Stimulated activated CD4-positive, alpha-beta T cell treated with anti-CD3 and anti-CD28 coated beads, Interleukin-15, amount 100 ng/mL, for 24 hours (primary cell): ENCODE data around the gene RANBP17.
A peak's percentile ranks its signal among the peaks of the same experiment; 100 is the strongest.

ENCODE experiments used
- DNase-seq: peaks from one replicate; pipeline ENCODE4 v3.0.0-alpha.2; 2020

RANBP17 gene

DNA sequence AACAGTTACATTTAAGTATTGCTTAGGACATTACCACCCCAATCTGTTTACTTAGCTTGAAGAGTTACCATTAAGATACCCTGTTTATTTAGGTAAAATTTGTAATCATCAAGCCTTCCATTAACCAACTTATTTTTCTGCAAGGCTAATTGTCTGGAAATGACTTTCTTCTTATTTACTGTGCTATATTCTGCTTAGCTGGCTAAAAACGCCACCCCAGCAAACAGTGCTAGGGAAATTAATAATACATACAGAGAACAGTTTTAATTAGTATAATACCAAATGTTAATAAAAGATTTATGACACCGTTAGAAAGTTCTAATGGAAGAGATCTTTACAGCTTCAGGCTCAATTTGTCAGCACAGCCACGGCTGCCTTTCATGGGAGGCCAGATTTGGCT is 461.2 kb downstream of the RANBP17 start:
- DNase-seq = no peak

DNA sequence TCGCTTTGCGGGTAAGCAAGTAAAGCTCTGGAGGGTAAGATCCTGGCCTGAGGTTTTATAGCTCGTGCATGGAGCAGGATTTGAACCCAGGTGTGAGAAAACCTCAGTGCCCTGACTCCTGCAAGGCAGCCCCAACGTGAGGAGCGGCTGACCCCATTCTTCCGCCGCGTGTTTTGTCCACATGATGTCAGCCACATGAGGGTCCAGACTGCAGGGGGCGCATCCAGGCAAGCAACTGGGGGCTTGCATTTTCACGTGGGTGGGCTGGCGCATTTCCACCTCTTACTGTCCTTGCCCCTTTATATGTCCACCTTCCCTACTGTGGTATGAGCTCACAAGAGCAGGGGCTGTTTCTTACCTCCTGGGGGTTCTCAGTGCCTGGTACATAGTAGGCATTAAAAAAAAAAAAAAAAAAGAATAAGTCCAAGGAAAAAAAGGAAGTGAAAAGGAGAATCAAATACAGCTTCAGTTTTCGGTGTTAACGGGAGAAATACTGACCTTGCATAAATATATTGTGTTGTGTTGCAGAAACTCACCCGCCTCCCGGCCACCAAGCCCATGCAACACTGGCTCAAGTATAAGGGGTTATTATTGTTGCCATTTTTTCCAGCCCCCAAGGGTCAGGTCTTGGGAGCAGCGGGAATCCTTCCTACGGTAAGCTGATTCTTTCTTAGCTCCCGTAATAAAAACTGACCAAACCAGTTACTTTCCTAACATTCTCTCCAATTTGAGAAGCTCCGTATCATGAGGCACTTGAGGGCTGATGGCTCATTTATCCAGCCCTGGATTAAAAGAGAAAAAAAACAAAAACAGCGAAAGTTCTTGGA is 462.2 kb downstream of the RANBP17 start:
- no peak for DNase-seq

DNA sequence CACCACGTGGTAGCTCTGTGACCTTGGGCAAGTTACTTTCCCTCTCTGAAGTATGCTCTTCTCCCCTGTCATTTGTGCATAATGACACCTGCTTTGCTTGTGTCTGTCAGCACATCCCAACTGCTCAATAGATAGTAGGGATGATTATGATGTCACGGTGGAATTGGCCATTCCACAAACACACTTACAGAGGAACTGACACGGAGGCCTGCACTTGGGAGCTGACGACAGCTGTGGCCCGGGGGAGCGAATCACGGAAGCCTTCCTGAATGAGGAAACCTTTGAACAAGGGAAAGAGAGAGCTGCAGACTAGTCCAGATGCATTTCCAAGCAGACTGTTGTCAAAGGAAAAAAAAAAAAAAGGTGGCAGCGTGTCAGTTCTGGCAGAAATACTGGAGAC is 468.2 kb downstream of the RANBP17 start:
- no peak for DNase-seq

DNA sequence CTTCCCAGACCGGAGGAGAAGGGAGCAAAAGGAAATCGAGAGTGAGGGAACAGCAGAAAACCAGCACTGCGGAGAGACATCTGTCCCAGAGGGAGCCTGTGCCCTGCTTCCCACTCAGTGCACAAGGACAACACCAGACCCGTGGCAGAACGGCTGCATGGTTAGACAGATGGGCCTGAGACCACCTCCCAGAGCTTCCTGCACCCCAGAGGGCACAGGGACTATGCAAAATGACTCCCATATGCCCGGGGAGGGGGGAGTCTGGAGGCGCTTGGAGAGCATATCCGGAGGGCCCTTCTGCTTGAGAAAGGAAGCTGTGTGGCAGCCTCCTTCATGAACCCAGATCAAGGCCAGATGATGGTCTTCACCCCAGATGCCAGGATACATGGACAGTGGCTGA is 473.8 kb downstream of the RANBP17 start:
- DNase-seq = no peak

DNA sequence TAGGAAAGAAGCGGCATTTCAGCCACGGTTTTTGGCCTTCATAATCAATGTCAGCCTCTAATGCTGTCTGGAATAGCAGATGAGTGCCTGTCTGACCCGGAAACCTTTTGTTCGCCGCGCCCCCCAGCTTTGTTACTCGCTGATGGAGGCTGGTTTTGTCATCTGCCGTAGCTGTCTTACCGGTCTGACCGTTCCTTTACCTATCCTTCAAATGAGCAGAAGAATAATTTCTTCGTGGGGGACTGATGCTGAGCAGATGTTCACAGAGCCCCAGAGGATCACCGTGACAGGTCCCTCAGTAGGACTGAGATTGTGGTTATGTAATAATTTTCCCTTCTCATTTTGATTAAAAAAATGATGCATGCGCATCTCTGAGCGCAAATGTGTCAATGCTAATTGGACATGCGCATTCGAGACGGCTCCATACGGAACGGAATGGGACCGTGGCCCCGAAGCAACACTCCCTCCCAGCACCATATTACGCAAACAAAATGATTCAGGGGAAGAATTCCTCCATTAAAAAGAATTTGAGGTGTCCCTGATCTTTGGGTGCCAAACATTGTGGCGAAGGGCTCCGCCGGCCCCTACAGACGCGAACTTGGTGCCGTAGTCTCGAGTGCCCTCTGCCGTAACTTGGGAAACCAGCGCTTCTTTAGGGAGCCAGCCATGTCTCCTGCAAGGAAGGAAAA is 474.8 kb downstream of the RANBP17 start:
- DNase-seq = peak; percentile 39

DNA sequence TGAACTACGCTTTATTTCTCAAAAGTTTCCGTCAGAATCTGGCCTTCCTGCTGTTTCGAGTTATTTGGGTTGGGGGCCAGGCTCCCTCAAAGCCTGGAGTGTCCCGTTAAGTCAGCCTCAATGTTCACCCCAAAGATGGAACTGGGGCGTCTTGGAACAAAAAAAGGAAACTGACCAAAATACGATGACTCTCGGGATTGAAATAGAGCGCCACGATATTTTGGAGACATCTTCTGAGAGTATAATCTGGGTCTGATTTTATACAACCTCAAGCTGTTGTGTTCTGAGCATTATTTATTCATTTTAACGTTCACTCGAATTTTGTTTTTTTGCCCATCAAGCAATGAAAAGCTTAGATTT is 475.4 kb downstream of the RANBP17 start:
- DNase-seq = no peak

DNA sequence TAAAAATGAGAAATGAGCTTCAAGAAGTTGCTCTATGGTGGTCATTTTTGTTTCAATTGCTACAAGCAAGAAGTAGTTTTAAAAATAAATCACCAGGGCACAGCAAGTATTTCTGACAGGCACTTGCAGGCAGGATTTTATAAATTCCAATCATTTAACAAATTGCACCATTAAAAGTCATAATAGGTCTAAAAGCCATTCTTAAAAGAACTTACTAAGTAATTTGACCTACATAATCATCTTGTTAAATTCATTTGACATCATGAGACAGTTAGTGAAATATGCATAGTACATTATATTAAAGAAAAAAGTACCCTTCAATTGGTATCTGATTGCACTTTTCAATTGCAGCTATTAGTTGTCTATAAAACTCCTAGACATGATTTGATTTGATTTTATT is 478.2 kb downstream of the RANBP17 start:
- DNase-seq = no peak

DNA sequence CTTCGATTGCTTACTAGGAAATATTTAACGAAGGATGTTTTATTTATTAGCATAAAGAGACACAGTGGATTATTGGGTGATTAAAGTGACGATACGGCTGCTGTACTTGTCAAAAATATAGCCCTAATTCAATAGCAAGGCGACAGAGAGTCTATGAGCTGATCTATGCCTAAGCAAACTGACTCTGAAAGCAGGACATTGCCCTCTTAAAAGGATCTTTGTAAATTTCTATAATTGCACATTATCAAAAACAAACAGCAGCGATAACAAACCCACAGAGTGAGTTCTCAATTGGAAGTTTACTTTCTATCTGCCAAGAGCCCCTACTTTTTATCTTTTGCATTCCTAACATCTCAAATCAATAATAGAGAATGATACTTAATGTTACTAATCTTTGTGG is 478.7 kb downstream of the RANBP17 start:
- DNase-seq = no peak

DNA sequence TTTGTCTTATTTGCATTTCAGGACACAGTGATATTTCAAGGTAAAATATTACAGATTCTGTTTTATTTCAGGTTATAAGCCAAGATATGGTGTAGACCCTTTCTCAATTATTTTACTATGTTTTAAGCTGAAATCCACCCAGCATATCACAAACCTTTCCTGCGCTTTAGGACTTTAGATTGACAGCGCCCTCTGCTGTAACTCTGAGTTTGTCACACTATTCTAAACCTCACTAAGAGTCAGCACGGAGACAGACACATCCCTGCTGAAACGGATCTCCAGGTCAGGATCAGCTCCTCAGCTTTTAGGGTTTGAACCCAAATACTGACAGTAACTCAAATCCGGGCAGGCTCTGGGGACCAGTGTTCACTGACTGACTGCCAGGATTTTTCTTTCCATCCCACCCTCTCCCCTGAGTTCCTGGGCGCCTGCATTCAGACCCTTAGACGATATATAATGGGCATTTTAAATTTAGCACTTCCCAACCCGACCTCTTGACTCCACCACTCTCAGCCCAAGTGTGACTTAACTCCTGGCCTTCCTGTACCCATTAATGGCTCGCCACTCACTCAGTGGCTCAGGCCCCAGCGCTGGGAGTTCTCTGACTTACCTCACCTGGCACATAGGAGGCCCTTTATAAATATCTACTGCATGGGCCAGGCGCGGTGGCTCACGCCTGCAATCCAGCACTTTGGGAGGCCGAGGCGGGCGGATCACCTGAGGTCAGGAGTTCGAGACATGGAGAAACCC is 480.7 kb downstream of the RANBP17 start:
- peak; percentile 46 for DNase-seq

DNA sequence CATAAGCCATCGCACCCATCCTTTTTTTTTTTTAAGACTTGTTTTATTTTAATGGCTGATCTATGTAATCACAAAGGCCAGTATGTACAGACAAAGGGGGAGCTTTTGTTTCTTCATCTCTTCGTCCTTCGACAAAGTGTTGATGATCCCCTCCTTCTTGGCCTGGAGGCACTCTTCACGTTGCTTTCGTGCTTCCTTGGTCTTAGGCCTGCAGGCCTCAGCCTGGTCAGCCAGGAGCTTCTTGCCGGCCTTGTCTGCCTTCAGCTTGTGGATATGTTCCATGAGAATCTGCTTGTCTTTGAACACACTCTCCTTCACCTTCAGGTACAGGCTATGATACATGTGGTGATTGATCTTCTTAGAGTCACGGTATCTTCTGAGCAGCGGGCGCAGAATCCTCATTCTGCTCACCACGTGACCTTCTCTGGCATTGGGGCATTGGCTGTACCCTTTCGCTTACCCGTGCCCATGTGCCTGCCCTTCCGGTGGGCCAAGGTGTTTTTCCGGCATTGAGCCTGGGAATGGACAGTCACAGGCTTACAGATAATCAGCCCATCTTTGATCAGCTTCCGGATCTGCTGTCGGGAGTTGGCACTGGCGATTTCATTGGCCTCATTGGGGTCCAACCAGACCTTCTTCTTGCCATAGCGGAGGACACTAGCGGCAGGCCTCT is 483.3 kb downstream of the RANBP17 start:
- no peak for DNase-seq
